SIG-M5 treated with dmso at 0.1 percent for 504 hours (cell line): ENCODE results near the gene CPT1C.

Experiments used
- DNase-seq: peaks from one replicate; lab custom pipeline; 2025; ENCODE audit not compliant: unreplicated experiment; lab: John Stamatoyannopoulos, UW

CPT1C gene

DNA sequence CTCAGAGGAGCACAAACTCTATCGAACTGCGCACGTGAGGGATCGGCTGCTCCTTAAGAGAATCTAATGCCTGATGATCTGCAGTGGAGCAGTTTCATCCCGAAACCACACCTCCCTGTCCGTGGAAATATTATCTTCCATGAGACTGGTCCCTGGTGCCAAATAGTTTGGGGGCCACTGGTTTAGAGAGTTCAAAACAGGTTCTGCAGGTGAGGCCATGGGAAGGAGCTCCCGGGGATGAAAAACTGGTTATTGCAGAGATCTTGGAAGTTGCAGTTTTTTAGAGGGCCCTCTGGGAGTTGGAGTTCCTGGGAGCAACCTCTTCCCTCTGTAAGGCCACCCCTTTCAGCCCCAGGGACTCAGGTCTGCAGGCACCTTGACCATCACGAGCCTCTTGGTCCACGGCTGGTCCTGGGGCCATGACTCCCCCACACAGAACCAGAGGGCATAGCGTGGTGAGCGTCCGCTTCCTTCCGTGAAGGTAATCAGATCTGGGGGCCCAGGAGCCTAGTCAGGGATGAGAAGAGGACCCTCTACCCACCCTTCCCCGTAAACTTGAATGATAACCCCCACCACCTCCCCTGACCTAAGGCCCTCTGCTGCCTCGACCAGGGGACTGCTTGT is 30.5 kb upstream of the CPT1C start:
- DNase-seq = no peak

DNA sequence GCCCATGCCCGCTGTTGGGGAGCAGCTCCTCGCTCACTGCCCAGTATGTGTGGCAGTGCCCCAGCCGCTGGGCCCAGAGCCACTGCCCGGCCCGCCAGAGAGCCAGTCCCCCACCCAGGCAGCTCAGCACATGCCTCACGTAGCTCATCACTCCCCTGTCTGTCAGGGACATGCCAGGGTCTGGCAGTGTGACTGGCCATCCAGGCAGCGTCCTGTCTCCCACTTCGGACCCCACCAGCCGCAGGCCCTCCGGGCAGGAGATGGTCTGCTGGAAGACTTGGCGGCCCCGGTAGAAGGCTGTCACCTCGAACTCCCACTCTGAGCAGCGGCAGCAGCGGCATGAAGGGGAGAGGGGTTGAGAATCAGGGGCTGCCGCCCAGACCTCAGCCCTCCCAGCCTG is 28.9 kb upstream of the CPT1C start:
- DNase-seq = no peak

DNA sequence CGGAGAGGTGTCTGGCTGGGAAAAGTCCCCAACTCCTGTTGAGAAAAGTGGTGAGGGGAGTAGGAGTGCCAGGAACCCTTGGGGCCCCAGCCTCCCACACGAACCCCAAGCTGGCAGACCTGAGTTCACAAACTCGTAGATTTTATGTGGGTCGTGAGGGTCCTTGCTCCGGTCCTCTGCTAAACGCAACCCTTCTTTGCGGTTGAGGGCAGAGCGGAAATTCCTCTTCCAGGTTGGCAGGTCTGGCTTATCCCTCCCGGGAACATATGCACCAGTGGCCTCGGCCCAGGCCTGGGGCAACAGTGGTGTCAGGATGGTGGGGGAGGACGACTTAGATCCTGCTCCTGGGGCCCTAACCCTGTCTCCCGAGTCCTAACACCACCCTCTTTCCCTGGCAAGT is 27.7 kb upstream of the CPT1C start:
- no peak for DNase-seq

DNA sequence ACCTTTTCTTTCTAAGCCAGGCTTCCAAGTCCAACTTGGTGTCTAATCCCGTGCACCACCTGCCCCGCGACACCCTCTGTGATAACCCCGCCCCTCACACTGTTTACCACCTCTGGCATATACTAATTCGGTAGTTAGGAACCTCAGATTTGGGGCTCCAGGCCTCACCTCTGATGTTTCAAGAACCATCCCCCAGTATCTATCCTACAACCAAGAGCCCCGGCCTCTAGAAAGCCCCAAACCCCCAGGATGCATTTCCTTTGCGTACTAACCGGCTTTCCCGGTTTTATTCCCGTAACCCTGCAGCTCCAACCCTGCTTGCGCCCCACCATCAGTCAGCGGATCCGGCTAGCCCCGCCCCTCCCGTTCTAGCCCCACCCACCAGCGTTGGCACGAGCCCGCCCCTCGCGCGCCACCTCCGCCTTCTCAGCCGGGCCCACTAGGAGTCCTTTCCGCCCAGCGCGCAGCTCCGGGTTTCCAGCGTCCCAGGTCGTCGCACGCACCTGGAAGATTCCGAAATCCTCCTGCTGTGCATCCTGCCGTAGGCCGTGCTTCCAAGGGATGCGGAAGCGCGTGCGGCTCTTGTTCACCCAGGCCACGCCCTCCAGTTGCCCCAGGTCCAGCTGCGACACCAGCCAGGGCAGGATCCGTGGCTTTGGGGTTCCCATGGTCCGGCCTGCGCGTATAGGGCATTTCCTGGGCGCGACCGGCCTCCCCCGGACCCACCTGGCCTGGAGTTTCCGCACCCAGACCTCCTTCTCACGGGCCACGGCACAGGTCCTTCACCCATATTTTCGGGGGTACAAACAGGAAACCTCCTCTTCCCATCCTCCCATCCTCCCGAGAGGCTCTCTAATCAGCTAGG is 26.5 kb upstream of the CPT1C start:
- peak; percentile 74 for DNase-seq

GRCh38 chr19:49665036-49665350 is 25.9 kb upstream of the CPT1C start:
- DNase-seq = no peak

- DNase-seq = peak; percentile 94
Measured at GRCh38 chr19:49665351-49666119, 25.4 kb upstream of the CPT1C start, which contains the start of the genes BCL2L12 and IRF3. BCL2L12 (plus strand) TSS chr19:49665933; CDS start chr19:49666693, 760 bp downstream. IRF3 (minus strand) TSS chr19:49665857; CDS start chr19:49664838, 1,019 bp downstream.

DNA sequence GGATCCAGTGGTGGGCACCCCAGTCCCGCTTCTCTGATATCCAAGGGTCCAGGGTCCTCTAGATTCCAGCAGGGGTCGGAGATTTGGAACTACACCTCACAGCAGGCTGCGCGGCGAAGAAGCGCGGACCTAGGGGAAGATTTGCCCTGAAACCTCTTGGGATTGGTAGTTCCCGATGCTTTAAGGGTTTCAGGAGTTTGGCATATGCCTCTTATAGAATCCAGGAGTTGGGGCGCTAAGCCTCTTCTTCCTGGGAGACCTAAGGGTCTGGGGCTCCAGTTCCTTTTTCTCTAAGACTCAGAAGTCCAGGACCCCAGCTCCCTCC is 24.8 kb upstream of the CPT1C start:
- DNase-seq = no peak

DNA sequence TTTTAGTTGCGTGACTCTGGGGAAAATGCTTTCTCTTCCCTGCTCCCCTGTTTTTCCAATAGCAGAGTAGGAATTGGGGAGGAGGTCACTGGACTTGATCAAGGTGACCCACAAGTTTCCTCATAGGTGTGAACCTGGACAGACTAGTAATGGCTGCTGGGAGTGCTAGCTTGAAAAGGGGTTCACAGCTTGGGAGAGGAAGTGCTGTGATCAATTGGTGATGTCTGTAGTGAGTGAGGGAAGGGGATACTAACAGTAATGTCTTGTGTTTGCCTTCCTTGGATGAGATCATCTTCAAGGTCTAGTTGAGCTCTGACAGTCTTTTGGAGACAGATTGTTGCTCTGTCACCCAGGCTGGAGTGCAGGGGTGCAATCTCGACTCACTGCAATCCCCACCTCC is 23.4 kb upstream of the CPT1C start:
- no peak for DNase-seq

GRCh38 chr19:49669516-49669915 is 21.4 kb upstream of the CPT1C start:
- no peak for DNase-seq

DNA sequence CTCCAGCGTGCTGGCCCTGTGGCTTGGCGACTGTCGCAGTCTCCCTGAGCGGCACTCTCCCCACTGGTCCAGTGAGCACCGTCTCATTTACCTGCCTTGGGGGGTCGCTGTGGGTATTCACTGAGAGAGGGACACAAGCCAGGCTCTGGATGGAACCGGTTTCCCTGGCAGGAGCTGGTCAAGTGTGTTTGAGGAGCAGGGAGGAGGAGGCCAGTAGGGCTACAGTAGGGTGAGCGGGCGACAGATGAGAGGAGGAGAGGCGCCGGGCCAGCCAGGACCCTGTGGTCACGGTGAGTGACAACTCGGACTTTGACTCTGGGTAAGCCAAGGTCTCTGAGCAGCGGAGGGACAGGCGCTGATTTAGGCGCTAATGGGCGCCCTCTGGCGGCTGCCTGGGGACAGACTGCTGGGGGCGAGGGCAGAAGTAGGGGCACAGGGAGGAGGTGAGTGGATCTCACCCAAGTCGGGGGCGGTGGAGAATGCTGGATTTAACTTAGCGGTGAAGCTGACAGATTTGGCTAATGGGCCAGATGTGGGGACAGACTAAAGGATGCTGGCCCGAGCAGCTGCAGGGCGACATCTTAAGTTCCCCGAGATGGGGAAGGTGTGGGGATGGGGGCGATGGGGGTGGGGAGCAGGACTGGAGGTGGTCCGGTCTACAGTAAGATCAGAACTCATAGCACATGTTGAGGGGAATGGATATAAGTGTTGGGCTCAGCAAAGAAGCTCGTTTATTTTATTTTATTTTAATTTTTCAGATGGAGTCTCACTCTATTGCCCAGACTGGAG is 18.6 kb upstream of the CPT1C start:
- peak; percentile 55 for DNase-seq

- DNase-seq = peak; percentile 89
Measured at GRCh38 chr19:49676136-49676783, 14.7 kb upstream of the CPT1C start.

- peak; percentile 100 for DNase-seq
Measured at GRCh38 chr19:49676784-49677230, 14.1 kb upstream of the CPT1C start.

DNA sequence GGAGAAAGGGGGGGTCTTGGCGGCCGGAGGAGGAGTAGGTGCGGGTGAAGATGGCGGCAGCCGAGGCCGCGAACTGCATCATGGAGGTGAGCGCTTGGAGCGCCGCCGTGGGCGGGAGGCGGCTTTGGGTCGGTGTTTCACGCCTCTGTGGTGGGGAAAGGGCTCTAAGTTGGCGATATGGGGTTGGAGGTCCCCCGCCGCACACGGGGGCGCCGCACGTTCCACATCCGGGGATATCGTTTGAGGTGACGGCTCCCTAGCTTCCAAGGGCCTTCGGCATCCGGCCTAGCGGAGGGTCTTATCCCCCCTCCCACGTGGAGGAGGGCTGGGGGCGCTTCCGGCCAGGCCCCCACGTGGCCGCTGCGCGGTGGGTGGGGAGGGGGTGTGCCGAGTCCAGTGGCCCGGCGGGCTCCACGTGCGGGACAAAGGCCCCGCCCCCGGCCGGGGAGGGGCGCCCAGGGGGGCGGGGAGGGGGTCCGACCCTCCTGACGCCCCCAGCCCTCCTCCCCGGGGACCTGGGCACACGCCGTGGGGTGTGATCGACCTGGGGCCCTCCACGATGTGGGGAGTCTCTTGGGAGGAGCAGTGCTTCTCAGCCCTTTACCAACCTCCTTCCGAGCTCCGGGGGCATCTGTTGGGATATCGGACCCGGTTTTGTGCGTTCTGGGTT is 13.6 kb upstream of the CPT1C start, which contains the start of gene PRMT1:
Gene PRMT1, plus strand, starts transcription at position 41 of the 670 bp plus-strand sequence. Its CDS starts 10 bp downstream, at position 51.
- DNase-seq = no peak

DNA sequence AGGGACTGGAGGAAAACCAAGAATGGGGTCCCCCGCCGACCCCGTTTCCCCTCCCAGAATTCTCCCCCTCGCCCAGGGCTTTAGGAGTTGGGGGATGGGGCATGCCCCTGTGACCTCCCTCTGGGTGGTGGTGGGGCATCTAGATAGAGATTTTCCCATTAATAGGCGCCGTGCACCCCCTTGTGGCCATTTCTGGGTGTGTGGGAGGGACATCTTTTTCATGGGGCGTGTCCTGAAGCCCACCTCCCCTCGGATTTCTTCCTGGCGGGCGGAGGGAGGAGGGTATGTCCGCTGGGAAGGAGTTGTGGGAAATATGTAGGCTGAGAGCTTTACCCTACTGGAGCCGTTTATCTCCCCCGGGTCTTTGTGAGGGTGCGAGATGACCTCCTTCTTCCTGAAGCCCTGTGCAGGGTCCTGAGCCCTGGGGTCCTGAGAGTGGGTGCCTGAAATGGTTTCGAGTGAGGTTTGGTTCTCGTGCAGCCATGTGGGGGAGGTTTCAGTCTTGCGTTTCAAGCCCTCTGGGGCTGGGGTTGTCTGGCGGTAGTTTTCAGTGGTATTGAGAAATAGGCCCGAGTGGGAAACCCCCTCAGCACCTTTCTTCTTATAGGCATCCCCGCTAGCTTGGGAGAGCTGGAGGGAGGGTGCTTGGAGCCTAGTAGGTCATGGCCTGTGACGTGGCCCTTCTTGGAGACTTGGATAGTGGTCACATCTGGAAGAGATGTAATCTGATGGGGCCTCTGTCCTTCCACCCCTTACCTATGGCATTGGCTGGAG is 12.8 kb upstream of the CPT1C start:
- DNase-seq = peak; percentile 80

DNA sequence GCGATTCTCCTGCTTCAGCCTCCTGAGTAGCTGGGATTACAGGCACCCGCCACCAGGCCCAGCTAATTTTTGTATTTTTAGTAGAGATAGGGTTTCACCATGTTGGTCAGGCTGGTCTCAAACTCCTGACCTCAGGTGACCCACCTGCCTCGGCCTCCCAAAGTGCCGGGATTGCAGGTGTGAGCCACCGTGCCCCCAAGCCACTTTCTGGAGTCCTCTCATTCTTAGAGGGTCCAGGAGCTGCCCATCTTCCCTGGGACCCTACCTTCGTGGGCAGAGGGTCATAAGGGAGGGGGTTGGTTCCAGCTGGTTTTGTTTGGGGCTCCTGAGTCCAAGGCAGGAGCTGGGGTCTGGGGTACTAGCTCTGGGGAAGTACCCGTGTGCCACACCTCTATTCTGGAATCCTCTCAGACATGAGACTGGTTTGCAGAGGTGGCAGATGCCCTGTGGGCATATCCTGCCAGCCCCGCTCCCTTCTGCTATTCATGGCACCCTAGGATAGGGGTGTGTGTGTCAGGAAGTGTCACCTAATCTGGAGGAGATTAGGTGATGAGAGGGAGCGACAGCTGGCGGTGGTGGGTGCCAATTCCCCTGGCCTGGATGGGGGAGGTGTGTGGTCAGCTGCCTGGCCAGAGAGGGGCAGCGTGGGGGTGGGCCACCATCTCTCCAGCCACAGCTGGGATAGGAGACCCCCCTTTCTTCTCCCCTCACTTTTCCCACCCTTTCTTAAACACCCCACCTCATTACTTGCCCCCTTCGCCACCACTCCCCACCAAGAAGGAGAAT is 11.7 kb upstream of the CPT1C start:
- DNase-seq = no peak

DNA sequence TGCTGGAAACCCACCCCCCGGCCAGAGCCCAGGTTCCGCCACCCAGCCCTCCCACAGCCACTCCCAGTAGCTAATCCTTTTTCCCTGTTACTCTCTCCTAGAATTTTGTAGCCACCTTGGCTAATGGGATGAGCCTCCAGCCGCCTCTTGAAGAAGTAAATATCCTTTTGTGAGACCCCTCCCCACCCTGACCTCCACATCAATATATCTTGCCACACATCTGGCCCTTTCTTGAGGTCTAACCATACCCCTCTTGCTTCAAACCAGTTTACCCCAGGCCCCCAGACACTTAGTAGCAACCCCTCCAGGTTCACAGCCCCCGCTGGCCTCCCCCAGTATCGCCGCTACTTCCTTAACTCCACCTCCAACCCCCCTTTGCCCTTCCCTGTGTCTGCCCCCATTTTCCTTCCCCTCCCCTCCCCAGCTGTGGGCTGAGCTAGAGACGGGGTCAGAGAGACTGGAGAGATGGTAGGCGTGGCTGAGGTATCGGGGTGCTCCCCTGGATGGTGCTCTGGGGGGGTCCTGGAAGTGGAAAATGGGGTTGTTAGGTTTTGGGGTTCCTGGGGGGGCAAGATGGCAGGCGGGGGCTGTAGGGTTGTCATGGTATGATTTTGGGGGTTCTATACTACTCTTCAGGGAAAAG is 11.0 kb upstream of the CPT1C start:
- DNase-seq = no peak

DNA sequence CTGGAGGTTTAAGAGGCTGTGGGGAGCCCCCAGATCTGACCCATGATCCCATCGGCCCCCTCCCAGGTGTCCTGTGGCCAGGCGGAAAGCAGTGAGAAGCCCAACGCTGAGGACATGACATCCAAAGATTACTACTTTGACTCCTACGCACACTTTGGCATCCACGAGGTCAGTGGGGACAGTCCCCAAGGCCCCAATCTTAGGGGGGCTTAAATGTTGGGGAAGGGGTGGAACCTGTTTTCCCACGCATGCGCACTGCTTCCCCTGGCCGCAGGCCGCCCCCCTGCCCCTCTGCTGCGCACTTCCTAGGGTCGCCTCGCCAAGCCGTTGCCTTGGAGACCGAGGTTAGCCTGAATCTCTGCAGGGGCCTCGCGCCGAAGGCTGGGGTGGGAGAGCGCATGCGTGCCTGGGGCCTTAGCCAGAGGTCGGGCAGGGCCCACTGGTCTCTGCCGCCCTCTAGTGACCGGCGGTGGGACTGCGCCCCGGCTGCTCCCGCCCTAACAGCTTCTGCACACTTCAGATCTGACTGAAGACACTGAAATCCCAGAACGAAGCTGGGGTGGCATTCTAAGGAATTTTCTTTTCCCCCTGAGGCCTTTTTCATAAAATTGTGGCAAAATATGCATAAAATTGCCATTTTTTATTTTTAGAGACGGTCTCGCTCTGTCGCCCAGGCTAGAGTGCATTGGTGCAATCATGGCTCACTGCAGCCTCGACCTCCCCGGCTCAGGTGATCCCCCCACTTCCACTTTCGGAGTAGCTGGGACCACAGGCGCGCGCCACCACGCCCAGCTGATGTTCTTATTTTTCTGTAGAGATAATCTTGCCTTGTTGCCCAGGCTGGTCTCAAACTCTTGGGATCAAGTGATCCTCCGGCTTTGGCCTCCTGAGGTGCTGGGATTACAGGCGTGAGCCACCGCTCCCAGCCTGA is 10.2 kb upstream of the CPT1C start:
- peak; percentile 79 for DNase-seq
